GM21619 (cell line): Measurements from ENCODE around the gene NRAS.

Experiments used
- ATAC-seq: cut with Tn5 transposase; IDR thresholded peaks from one replicate; pipeline ENCODE4 v1.9.1; 2021; ENCODE audit not compliant: unreplicated experiment

Gene NRAS

DNA sequence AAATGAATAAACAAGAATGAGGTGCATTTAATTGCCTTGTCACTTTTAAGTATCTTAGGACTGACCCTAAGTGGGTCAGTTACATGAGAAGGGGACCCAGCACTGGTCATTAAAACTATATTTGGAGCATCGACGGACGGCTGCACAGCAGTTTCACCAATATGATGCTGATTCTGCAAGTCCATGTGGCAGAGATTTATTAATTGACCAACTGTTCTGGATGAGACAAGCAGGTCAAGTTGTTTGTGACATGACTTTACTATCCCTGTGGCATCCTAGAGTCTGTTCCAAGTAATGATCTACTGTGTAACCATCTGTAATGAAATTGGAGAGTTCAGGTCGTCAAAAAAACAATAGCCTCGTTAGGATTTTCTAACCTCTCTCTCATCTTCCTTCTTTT, 30.7 kb downstream of the NRAS start:
- no peak for ATAC-seq

DNA sequence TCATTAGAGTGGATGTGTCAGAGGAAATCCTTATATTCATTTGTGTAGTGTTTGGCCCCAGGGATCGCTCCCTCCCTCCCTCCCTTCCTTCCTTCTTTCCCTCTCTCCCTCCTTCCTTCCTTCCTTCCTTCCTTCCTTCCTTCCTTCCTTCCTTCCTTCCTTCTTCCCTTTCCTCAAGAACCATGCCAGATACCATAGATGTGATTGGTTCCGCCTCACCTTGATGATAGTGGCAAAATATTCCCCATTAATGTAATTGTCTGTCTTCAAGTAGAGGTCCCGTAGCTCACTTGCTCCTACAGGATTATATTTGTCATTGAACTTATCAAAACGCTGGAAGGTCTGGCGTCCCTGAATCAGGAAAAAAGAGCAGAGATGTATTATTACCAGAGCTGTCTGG, 38.9 kb downstream of the NRAS start:
- no peak for ATAC-seq

DNA sequence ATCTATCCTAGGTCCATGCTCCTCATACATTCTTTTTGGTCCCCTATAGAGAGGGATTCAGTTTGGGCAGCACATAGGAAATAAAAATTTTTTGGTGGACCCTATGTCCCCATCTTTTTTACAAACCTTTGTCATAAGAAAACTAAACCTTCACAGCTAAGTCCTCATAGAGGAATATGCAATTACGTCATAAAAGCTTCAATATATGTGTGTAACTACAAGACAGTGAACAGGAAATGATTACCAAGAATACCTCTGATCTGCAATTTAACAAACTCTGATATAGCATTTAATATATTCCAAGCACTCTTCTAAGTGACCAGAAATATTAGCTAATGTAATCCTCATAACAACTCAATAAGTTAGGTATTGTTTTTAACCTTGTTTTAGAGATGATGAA, 40.5 kb downstream of the NRAS start:
- no peak for ATAC-seq

DNA sequence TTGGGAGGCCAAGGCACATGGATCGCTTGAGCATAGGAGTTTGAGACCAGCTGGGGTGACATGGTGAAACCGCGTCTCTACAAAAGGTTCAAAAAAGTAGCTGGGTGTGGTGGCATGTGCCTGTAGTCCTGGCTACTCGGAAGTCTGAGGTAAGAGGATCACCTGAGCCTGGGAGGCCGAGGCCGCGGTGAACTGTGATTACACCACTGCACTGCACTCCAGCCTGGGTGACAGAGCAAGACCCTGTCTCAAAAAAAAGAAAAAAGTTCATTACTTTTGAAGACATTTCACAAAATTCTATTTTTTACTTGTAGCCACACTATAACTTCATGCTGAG, 44.7 kb downstream of the NRAS start:
- ATAC-seq, result no peak

DNA sequence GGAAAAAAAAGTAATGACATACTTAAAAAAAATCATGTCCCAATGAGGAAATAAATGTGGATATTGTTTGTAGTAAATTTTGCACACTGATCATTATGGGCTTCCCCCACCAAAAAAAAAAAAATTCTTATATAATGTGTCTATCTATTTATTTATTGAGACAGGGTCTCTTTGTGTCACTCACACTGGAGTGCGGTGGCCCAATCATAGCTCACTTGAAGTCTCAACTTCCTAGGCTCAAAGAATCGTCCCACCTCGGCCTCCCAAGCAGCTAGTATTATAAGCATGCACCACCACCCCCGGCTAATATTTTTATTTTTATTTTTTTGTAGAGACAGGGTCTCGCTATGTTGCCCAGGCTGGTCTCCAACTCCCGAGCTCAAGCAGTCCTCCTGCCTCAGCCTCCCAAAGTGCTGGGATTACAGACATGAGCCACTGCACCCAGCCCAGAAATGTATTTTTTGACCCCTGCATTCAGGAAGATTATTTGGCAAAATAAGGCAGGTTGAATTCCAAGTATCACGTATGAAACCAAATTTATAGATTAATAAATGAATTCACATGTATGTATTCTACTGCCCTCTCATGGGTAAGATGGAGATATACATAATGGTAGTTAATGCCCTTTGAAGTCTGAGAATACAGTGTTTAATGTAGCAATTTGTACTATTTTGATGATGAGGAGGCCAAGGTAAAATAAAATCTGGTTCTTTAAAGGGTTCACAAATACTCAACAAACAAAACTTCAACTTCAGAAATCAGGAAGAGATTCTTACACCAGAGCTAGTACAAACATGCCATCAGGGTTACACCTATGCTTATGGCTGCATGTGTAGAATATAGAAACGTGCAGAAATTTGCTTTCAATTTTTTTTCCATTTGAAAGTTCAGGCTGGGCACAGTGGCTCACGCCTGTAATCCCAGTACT, 45.3 kb downstream of the NRAS start:
- no peak for ATAC-seq

DNA sequence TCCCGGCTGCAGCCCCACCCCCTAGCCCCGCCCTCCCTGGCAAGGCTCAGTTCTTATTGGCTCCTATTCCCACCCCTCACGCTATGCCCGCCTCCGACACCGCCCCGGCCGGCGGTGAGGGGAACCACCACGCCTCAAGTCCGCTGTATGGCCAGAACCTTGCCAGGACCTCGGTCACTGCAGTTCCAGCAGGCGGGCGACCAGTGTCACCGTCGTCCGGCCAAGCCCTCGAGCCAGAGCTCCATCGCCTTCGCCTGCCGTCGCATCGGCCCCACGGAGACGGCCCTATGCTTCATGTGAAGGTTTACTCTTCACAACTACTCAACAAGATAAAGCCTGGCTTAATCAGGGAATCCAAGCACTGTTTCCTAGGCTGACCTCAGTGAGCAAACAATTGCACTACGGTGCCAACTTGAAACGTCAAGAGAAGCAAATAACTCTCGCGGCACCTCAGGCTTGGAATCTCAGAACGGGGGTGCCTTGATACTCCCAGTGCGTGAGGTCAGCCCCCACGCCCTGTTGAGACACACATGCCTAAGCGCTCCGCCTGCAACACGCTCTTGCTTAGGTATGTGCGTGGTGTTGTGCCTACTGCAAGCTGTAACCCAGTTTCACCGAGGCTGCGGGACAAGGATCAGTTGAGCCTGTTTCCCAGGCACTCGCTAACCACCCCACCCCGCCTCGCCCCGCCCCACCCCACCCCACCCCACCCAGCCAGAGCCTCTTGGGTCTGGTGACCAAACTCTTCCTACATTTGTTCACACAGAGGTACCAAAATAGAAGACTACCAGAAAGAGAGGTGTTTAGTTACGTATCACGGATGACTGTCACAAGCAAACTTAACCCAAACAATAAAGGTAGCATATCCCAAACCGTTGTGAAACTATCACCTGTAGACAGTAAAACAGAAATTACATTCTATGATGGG, 46.2 kb downstream of the NRAS start:
- ATAC-seq, result peak; percentile 99

DNA sequence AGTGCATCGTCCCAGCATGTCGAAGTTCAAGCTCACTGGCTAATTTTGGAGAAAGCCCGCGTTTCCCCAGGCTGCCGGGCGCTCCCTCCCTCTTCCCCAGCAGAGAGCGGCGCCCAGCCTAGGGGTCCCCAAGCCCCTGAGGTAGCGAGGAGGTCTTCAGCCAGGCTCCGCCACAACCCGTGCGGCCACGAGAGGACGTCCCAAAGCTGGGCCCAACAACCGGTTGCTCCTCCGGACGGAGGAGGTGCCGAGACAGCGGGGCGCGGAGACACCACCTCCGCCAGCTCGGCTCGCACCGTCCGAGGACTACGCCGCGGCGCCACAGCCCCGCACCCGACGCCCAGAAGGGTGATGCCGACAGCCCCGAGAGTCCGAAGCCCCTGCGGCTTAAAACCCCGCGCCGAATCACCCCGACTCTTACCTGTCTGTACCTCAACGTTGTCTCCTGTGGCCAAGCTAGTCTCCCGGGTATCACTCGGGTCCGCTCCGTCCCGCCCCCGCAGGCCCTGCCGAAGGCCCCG, 46.9 kb downstream of the NRAS start, which contains the start of gene DENND2C:
TSS of gene DENND2C (minus strand) at position 488 of the 521 bp plus-strand sequence. CDS start 44,065 bp downstream, outside the sequence.
- ATAC-seq, result peak; percentile 59

DNA sequence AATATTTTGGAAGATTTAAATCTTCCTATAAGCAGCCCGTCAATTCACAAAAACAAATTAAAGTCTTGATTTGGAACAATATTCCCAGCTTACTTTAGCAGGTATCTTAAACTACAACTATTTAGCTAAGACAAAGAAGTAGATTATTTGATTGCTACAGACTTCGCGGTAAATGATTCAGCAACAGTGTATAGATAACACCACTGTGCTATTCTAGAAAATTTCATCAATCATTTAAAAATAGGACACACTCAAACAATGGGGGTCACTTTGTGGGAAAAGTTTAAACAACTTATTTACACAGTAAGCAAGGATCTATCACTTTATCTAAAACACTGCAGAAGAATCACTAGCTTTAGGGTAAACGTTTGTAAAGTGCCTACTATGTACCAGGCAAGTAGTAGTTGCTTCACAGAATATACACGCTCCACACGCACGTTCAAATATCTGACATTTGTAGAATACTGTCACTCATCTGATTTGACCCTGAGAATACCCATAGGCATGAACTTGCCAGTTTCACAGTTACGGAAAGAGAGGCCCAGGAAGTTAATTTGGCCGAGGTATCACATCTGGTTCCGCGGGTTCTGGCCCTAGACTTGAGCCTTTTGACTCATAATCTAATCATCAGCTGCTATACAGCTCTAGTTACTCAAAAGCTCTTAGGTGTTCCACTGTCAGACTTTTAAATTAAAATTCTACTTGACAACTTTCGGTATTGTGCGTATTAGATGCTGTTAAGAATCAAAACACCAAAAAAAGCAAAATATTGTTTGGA, 47.6 kb downstream of the NRAS start:
- no peak for ATAC-seq

DNA sequence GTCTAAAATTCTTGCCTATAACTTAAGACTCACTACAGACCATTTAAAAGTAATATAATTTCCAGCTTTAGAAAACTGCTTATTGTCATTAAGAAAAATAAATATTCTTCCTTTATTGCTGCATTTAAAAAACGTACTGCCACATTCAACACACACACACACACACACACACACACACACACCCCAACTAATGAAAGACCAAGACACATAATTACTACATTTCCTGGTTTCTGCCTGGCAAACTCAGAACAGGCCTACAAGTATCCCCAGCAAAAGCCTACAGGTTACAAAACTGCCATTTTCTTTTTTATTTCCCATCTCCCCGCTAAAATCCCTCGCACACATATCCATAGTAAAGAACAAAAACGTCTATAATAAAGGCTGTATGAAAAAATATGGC, 48.2 kb downstream of the NRAS start:
- no peak for ATAC-seq

DNA sequence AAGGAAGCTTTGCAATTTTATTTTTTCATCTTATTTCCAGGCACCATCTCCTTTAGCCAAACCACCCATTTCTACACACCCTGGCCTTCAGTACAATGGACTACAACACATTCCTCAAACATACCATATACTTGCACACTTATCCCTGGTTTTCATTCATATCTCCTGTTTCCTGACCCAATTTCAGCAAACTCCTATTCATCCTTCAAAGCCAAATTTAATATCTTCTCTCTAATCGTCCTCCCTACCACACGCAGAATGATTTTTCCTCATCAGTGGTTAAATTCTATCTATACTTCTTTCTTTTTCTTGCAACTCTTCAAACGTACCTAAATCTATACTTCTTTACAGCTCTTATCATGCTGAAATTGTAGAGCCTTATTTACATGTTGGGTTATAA, 49.6 kb downstream of the NRAS start:
- ATAC-seq, result no peak

DNA sequence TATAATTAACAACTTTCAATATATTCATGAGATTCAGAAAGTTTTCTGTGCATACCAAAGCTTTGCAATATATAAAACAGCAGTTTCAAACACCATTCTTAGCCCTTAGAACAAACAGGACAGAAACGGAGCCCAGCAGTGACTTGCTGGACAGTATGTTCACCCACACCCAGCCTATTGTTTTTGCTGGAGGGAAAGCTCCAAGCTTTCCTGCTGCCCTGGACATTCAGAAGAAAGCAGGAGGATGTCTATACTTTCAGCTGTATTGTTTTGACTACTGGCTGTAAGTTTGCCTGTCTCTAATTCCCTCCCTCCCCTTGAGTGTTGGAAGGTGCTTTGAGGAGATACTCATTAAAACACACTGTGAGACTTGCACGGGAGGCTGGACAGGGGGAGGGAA, 56.3 kb downstream of the NRAS start:
- ATAC-seq, result no peak
